ENCODE results near the gene ID2. TPM values are rescaled to one million over a fixed set of nuclear protein-coding genes. Genes with fewer than 3 reads are reported as not detected.

Gene ID2, protein sequence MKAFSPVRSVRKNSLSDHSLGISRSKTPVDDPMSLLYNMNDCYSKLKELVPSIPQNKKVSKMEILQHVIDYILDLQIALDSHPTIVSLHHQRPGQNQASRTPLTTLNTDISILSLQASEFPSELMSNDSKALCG
- 66.7 to 115 TPM (median 83.8 TPM) in 5 replicates for total RNA-seq (2022; extraction: Qiagen RNA extraction)

DNA sequence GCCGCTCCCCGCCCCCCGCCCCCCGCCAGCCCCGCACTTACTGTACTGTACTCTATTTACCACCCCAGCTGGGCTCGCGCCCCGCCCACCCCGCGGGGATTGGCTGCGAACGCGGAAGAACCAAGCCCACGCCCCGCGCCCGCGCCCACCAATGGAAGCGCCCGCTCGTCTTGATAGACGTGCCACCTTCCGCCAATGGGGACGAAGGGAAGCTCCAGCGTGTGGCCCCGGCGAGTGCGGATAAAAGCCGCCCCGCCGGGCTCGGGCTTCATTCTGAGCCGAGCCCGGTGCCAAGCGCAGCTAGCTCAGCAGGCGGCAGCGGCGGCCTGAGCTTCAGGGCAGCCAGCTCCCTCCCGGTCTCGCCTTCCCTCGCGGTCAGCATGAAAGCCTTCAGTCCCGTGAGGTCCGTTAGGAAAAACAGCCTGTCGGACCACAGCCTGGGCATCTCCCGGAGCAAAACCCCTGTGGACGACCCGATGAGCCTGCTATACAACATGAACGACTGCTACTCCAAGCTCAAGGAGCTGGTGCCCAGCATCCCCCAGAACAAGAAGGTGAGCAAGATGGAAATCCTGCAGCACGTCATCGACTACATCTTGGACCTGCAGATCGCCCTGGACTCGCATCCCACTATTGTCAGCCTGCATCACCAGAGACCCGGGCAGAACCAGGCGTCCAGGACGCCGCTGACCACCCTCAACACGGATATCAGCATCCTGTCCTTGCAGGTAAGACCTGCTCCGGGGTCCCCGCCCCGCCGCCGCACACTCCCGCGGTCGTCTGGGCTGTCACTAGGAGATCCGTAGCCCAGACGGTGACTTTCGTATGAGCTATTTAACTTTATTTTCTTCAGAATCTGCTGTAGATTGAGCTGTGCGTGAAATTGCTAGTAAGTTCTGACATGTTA lies at the start of gene ID2:
Gene ID2 (plus strand): TSS at position 271 of the 907 bp plus-strand sequence. CDS start 110 bp downstream, at position 381.

Other genes starting within 250 kb of the ID2 start
- 17.1 to 26.3 TPM (median 22.2 TPM) in 5 replicates for gene KIDINS220, start 155.6 kb downstream of the ID2 start, total RNA-seq (2022; extraction: Qiagen RNA extraction)